Stimulated activated CD4-positive, alpha-beta T cell treated with anti-CD3 and anti-CD28 coated beads, Interleukin-12 subunit alpha, Interleukin-12 subunit beta, amount 100 ng/mL, for 24 hours (primary cell): Measurements from ENCODE around the gene CABLES1.

Source experiments
- DNase-seq, 2 experiments: peaks; one replicate each; pipeline ENCODE4 v3.0.0-alpha.2; 2020; ENCODE audit warnings: low read depth in 2 of 2

The CABLES1 gene

DNA sequence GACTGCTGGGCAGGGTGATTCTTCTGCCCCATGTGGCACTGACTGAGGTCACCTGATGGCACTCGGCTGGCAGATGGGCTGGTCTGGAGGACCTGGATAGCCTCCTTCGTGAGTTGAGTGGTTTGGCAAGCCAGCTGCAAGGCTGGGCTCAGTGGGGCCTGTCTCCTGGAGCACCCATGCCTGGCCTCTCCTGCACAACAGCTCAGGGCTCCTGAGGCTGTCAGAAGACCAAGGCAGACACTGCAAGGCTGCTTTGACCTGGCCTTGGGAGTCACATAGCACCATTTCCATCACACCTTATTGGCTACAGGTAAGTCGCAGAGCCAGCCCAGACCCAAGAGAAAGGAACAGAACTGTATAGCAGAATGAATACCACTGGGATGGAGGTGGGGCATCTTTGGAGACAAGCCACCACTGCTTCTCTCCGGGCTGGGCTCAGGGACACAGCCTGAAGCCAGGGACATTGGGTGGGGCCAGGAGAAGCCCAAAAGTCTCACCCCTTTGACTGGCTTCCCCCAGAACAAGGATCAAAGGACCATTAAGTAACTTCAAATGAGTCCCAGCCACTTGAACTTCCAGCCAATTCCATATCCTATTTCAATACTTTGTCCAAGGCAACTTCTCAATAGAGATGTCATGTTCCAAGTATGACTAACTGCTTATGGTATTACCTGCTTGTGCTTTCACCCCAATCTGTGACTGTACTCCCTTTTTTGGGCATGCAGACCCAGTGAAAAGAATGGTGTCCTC is 156.3 kb downstream of the CABLES1 start:
- no peak for DNase-seq

DNA sequence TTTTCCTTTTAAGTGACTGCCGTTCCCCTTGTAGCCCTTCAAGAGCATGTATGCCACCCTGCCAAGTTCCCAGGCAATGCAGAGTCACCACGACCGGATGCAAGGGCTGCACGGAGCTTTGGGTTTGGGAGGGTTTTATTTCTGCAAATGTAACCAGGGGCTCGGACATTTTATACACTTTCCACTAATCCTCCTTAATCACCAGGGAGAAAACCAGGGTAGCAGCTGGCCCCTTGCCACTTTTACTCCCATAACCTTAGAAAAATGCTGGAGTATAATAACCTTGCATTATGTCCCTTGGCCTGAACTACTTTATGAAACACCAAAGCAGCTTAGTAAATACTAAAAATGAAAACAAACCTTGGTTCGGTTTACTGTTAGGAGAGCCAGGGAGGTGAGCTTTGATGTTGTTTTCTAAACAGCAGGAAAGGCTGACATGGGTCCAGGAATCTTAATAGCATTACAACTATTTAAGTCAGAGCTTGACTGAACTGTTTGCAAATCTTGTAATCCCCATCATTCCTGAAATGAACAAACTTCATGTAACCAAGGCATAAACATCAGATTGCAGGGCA is 165.0 kb downstream of the CABLES1 start:
- DNase-seq = no peak

- no peak for DNase-seq
Observed at GRCh38 chr18:23301972-23302371, 166.7 kb downstream of the CABLES1 start.

DNA sequence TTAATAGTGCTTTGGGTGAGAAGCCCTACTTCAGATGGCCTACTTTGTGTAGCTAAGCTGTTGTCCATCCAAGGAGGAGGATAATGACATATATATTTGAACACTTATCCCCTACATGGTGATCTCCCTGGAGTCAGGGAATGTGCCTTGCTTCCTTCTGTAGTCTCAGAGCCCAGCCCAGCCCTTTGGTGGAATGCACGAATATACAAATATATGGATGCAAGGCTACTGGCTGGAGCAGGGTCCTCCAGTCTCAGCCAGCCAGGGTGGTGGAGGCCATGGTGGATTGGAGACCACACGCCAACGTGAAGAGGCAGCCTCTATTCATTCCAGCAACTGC is 167.2 kb downstream of the CABLES1 start:
- no peak for DNase-seq

DNA sequence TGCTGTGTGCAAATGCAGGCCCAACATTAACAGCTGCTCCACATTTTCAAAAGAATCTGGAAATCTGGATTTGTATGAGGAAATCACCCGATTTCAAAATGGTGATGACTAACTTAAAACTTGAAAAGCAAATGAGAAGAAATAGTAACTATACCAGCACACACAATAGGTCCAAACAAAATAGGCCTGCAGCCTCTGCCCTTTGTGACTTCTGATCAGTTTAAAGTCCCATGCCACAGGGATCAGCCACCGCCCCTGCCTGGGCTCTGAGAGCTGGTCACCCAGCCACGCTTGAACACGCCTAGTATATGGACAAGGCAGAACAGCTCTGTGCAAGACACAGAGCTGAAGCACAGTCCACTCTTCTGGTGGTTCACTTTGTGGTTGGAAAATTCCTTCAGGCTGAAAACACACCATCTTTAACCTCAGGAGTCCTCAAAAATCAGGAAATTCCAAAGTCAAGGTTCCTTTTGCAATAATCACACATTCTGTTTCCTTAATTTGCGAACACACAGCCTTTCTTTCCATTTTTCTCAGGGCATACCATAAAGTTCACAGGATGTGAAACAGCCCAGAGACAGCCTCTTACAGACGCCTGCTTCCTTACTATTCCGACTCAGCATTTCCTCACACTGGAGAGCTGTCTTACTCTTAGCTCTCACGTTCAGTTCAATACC is 167.7 kb downstream of the CABLES1 start:
- no peak for DNase-seq

DNA sequence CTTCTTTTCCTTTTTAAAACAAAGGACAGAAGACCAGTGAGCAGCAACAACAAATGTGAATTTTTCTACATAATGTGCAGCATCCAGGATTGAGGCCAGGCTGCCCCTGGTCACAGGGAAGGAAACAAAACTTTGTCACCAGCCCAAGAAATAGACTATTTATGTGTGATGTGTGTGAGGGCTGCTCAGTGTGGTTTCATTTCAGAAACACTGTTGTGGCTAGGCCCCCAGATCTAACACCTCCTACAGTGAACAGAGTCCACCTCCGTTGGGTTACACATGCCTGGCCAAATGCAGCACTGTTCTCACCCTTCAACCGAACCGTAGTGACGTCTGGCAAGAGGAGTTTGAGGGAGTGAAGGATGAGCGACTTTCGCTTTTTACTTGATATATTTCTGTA is 171.5 kb downstream of the CABLES1 start:
- DNase-seq = no peak

GRCh38 chr18:23307567-23308295 is 172.4 kb downstream of the CABLES1 start:
- no peak for DNase-seq
